T-cell (primary cell): Measurements from ENCODE around the gene POLR2A. TPM values are rescaled to one million over a fixed set of nuclear protein-coding genes. Genes with fewer than 3 reads are reported as not detected.
A peak's percentile ranks its signal among the peaks of the same experiment; 100 is the strongest.

Experiments
- ATAC-seq, 4 experiments: fragments of 200-7000 bp in 3 of 4; fragments of 150-1000 bp in 1 of 4; cut with Tn5 transposase; replicated peaks in 1 of 4; 1 replicate in 3 of 4; 2 replicates in 1 of 4; pipeline ENCODE4 v1.10.0; 2021; ENCODE audit warnings: moderate library complexity in 3 of 4, mild to moderate bottlenecking in 2 of 4, moderate number of reproducible peaks in 1 of 4
- CTCF ChIA-PET, 2 donors: fragments of 300-600 bp; sonication (Branson Sonifier 250); formaldehyde crosslinking; loops; one replicate each; lab custom pipeline; 2022; ENCODE audit warnings: antibody characterized with exemption in 2 of 2; lab: Charles Lee
- POLR2A ChIA-PET, 2 donors: fragments of 300-600 bp; sonication (Branson Sonifier 250); formaldehyde crosslinking; loops; one replicate each; lab custom pipeline; 2022; ENCODE audit warnings: antibody characterized with exemption in 2 of 2; lab: Charles Lee
- DNase-seq, 35 experiments: peaks; one replicate each; pipeline versions ENCODE4 v3.0.0 to v3.0.0-alpha.2; 2013 to 2023
- H3K27ac ChIP-seq: one replicate; pipeline ENCODE4 v1.5.1; 2013; ENCODE audit warnings: low read length
- H3K27me3 ChIP-seq, 2 experiments: replicated peaks in 1 of 2; 1 replicate in 1 of 2; 2 replicates in 1 of 2; pipeline versions ENCODE4 v1.6.1 to v1.7.0; 2013; ENCODE audit warnings: low read length in 1 of 2, mixed read lengths in 1 of 2; ENCODE audit not compliant: control insufficient read depth in 2 of 2, insufficient read depth in 2 of 2; ENCODE audit errors: extremely low read depth in 1 of 2
- H3K36me3 ChIP-seq, 2 donors: 1 replicate in 1 of 2; 2 replicates in 1 of 2; pipeline versions ENCODE4 v1.6.1 to v1.7.0; 2013; ENCODE audit warnings: low read length in 1 of 2; ENCODE audit not compliant: control insufficient read depth in 2 of 2, insufficient read depth in 1 of 2; ENCODE audit errors: extremely low read depth in 1 of 2
- H3K4me1 ChIP-seq, 2 experiments: 1 replicate in 1 of 2; 2 replicates in 1 of 2; pipeline versions ENCODE4 v1.6.1 to v1.7.0; 2013; ENCODE audit warnings: low read length in 2 of 2, mixed read lengths in 1 of 2; ENCODE audit not compliant: insufficient read depth in 2 of 2, control insufficient read depth in 1 of 2; ENCODE audit errors: extremely low read depth in 1 of 2
- H3K4me3 ChIP-seq, 2 donors: 1 replicate in 1 of 2; 2 replicates in 1 of 2; pipeline versions ENCODE4 v1.5.1 to v1.7.0; 2013; ENCODE audit warnings: mild to moderate bottlenecking in 2 of 2, low read length in 1 of 2, moderate library complexity in 1 of 2; ENCODE audit not compliant: control insufficient read depth in 1 of 2; ENCODE audit errors: extremely low read depth in 1 of 2
- H3K9me3 ChIP-seq: 2 replicates; pipeline ENCODE4 v1.7.0; 2013
- H3K27ac Mint-ChIP-seq, 2 donors: one replicate each; pipeline ENCODE4 v1.8.0; 2020 to 2021; ENCODE audit warnings: mild to moderate bottlenecking in 2 of 2, mixed read lengths in 2 of 2
- H3K27me3 Mint-ChIP-seq, 2 donors: one replicate each; pipeline ENCODE4 v1.8.0; 2021 to 2022; ENCODE audit warnings: mixed read lengths in 2 of 2
- H3K36me3 Mint-ChIP-seq: one replicate; pipeline ENCODE4 v1.8.0; 2021; ENCODE audit warnings: mixed read lengths
- H3K4me1 Mint-ChIP-seq, 3 donors: one replicate each; pipeline ENCODE4 v1.8.0; 2020 to 2022; ENCODE audit warnings: mixed read lengths in 3 of 3, mild to moderate bottlenecking in 1 of 3
- H3K4me3 Mint-ChIP-seq, 3 donors: one replicate each; pipeline ENCODE4 v1.8.0; 2020 to 2022; ENCODE audit warnings: mild to moderate bottlenecking in 3 of 3, mixed read lengths in 3 of 3, moderate library complexity in 3 of 3
- H3K9me3 Mint-ChIP-seq, 3 donors: one replicate each; pipeline ENCODE4 v1.8.0; 2020 to 2022; ENCODE audit warnings: mixed read lengths in 3 of 3
- WGBS: methylation state at CpG from one replicate; pipeline ENCODE4 v1.1.5; 2013; ENCODE audit warnings: missing lambda C conversion rate; ENCODE audit not compliant: insufficient coverage; 5-methylcytosine and 5-hydroxymethylcytosine counted together
- total RNA-seq, 35 experiments: library from RNA in 6 of 35; stranded (reverse) in 6 of 35; fragments of 120-200 nt in 1 of 35; gene quantifications; one replicate each; pipeline versions ENCODE4 v1.2.1 to v1.2.4 and lab custom pipeline; 2013 to 2026

The POLR2A gene
- total RNA-seq, 5 donors from 2014 or later (not counting 1 experiment from before 2014, with no cell fraction given), result 198 to 444 (median 212) TPM

- ChIA-PET POLR2A (no interaction called here), CTCF (interaction anchor here in 1 of 2 donors (0.6 kb wide), 2 partner anchors 23 to 168 kb away, joined by 3 read pairs; no protein-coding TSS in a partner anchor)
- Mint-ChIP-seq H3K4me1 (peaks cover 20 to 31% (median 27%) of the 10 kb centered on the region in 3 donors), H3K27me3 (peaks cover 22 to 38% of the 10 kb centered on the region in 2 donors), H3K36me3 (peaks cover 14% of the 10 kb centered on the region), H3K27ac (no peak overlapping the region), H3K9me3 (peaks cover 0 to 3% (median 0%) of the 10 kb centered on the region in 3 donors), H3K4me3 (no peak overlapping the region)
- Histone ChIP-seq H3K36me3 (peaks cover 0 to 2% of the 10 kb centered on the region in 2 donors), H3K27me3 (peaks cover 2 to 51% of the 10 kb centered on the region in 2 experiments), H3K4me1 (peaks cover 0 to 24% of the 10 kb centered on the region in 2 experiments), H3K27ac (no peak overlapping the region), H3K4me3 (no peak overlapping the region), H3K9me3 (no peaks in the 10 kb centered on the region)
- no CpG with 5 or more reads among the region's 7 CpGs for WGBS
- DNase-seq, result no peak
- ATAC-seq, result no peak
Observed at GRCh38 chr17:7448461-7448860, 35.7 kb upstream of the POLR2A start.

- Mint-ChIP-seq H3K9me3 (no peaks in the 10 kb centered on the region), H3K4me3 (no peak overlapping the region), H3K27me3 (no peaks in the 10 kb centered on the region), H3K36me3 (peaks cover 6% of the 10 kb centered on the region), H3K4me1 (peaks cover 10 to 22% (median 16%) of the 10 kb centered on the region in 3 donors), H3K27ac (peak overlapping the region in 1 of 2 donors; percentile 58)
- Histone ChIP-seq H3K4me3 (no peak overlapping the region), H3K27ac (no peak overlapping the region), H3K4me1 (peaks cover 0 to 10% of the 10 kb centered on the region in 2 experiments), H3K27me3 (no peaks in the 10 kb centered on the region), H3K36me3 (peaks cover 2 to 20% of the 10 kb centered on the region in 2 donors), H3K9me3 (no peaks in the 10 kb centered on the region)
- no peak for ATAC-seq
- no CpG with 5 or more reads among the region's 3 CpGs for WGBS
- CTCF ChIA-PET, result interaction anchor here in 1 of 2 donors (0.7 kb wide), 1 partner anchor 16 kb away, joined by 3 read pairs; no protein-coding TSS in a partner anchor
- POLR2A ChIA-PET, result interaction anchor here in 1 of 2 donors (0.6 kb wide), 1 partner anchor 35 kb away, joined by 3 read pairs; no protein-coding TSS in a partner anchor
- no peak for DNase-seq
Observed at GRCh38 chr17:7459961-7460545, 24.1 kb upstream of the POLR2A start.

DNA sequence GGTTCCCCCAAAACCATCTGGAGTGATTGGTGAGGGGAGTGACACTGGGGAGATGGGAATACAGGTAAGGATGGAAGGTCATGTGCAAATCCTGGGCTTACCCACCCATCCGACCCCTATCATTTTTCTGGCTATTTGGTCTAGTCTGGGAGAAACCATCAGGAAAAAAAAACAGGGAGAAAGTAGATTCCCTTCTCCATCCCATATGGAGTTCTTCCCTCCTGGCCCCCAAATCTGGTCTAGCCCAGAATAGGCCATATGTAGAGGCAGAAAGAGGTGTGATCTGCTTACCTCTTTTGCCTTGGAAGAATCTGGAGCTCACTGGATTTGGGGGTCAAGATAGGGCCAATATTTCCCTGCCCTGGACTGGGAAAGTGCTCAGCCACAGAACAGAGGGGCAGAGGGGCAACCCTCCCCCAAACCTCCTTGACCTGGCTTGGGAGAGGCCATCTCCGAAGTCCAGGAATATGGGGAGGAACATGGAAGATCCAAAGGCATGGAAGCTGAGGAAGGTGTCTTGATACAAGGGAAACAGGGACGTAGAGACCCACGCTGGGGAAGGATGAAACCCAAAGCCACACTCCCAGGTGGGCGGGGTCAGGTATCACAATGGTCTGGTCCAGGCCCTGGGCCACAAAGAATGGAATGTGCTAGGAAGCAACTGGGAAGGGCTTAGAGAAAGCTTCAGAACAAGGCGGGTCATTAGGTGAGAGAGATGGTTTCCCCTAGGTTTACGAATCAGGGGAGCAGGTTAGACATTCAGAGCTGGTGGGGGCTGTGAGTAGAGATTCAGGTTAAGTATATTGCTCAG, 23.1 kb upstream of the POLR2A start:
- no peak overlapping the region for H3K4me3 Mint-ChIP-seq
- Histone ChIP-seq H3K36me3 (peaks cover 2 to 30% of the 10 kb centered on the region in 2 donors), H3K27me3 (no peaks in the 10 kb centered on the region), H3K27ac (no peak overlapping the region), H3K4me1 (peaks cover 0 to 8% of the 10 kb centered on the region in 2 experiments), H3K9me3 (no peaks in the 10 kb centered on the region), H3K4me3 (no peak overlapping the region)
- DNase-seq, result no peak
- WGBS, result 91% methylated on average over 5 of the region's 7 CpGs
- ChIA-PET CTCF (interaction anchor here in 1 of 2 donors (0.7 kb wide), 1 partner anchor 15 kb away, joined by 3 read pairs; no protein-coding TSS in a partner anchor), POLR2A (interaction anchor here in 1 of 2 donors (0.6 kb wide), 1 partner anchor 34 kb away, joined by 3 read pairs; no protein-coding TSS in a partner anchor)
- H3K27ac Mint-ChIP-seq, result no peak overlapping the region
- peaks cover 7 to 18% (median 11%) of the 10 kb centered on the region in 3 donors for H3K4me1 Mint-ChIP-seq
- no peak for ATAC-seq
- peaks cover 8% of the 10 kb centered on the region for H3K36me3 Mint-ChIP-seq
- H3K9me3 Mint-ChIP-seq, result no peaks in the 10 kb centered on the region
- H3K27me3 Mint-ChIP-seq, result no peaks in the 10 kb centered on the region

DNA sequence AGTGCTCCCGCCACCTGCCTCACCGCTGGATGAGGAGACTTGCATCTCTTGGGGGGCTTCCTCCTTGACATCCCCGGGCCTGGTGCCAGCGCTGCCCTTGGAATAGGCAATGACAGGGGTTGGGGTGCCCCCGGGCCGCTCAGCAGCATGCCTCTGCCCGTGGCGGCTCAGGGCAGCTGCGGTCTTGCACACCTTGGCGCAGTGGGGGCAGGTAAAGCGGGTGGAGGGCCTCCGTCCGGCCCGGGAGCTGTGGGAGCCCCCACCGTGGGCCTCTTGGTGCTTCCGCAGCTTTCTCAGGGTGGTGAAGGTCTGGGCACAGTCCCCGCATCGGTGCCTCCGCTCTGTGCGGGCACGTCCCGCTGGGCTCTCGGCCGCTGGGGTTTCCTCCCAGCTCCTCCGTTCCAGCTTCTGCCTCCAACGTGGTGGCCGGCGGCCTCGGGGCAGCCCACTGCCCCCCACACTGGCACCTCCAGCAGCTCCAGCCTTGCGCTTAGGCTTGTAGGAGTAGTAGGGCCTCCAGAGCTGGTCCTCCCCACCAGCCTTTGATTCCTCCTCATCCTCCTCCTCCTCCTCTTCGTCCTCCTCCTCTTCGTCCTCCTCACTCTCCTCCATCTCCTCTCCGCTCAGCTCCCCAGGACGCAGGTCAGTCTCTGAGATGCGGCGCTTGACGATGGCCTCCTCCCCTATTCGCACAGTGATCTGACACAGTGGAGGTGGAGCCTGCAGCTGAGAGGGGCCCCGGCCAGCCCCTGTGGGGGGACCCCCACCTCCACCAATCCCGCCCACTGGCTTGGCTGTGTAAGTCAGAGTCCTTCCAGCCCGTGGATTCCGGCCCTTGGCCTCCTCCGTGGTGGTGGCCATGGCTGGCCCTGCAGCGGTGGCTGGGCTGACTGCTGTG, 21.4 kb upstream of the POLR2A start:
- ATAC-seq, result peak in 1 of 4 experiments; percentile 22
- WGBS, result 94% methylated on average over 31 of the region's 44 CpGs
- POLR2A ChIA-PET, result interaction anchor here in 1 of 2 donors (0.6 kb wide), 1 partner anchor 17 kb away, joined by 4 read pairs; the partner anchor contains the start of gene ZBTB4
- H3K4me3 Mint-ChIP-seq, result no peak overlapping the region
- peaks cover 6 to 13% (median 8%) of the 10 kb centered on the region in 3 donors for H3K4me1 Mint-ChIP-seq
- H3K4me1 ChIP-seq, result peaks cover 6 to 9% of the 10 kb centered on the region in 2 experiments
- H3K27ac Mint-ChIP-seq, result no peak overlapping the region
- no peaks in the 10 kb centered on the region for H3K9me3 ChIP-seq
- H3K27ac ChIP-seq, result no peak overlapping the region
- no peaks in the 10 kb centered on the region for H3K27me3 Mint-ChIP-seq
- peaks cover 8 to 45% of the 10 kb centered on the region in 2 donors for H3K36me3 ChIP-seq
- peaks cover 15% of the 10 kb centered on the region for H3K36me3 Mint-ChIP-seq
- no peaks in the 10 kb centered on the region for H3K9me3 Mint-ChIP-seq
- no peak overlapping the region for H3K4me3 ChIP-seq
- H3K27me3 ChIP-seq, result no peaks in the 10 kb centered on the region
- CTCF ChIA-PET, result interaction anchor here in 1 of 2 donors (0.6 kb wide), 1 partner anchor 107 kb away, joined by 3 read pairs; no protein-coding TSS in a partner anchor
- DNase-seq, result no peak

GRCh38 chr17:7463372-7463846, 20.8 kb upstream of the POLR2A start:
- H3K27me3 ChIP-seq, result no peaks in the 10 kb centered on the region
- H3K4me1 ChIP-seq, result peaks cover 6 to 14% of the 10 kb centered on the region in 2 experiments
- POLR2A ChIA-PET, result no interaction called here
- Mint-ChIP-seq H3K4me3 (no peak overlapping the region), H3K27ac (no peak overlapping the region), H3K36me3 (peaks cover 15% of the 10 kb centered on the region), H3K4me1 (peaks cover 8 to 14% (median 10%) of the 10 kb centered on the region in 3 donors), H3K9me3 (no peaks in the 10 kb centered on the region), H3K27me3 (no peaks in the 10 kb centered on the region)
- H3K36me3 ChIP-seq, result peaks cover 8 to 48% of the 10 kb centered on the region in 2 donors
- no peak overlapping the region for H3K27ac ChIP-seq
- CTCF ChIA-PET, result no interaction called here
- DNase-seq (no peak), ATAC-seq (peak in 1 of 4 experiments; percentile 14)
- 100% methylated on average over 6 of the region's 14 CpGs for WGBS
- no peaks in the 10 kb centered on the region for H3K9me3 ChIP-seq
- no peak overlapping the region for H3K4me3 ChIP-seq
